Tibial nerve (tissue), 4 donors: ENCODE measurements around the gene ADK.

Source experiments
- CTCF ChIP-seq, 5 experiments: fragments of 200-600 bp in 3 of 5; fragments of 450-650 bp in 2 of 5; sonication (generic) in 3 of 5; IDR thresholded peaks; one replicate each; pipeline ENCODE4 v1.5.1; 2016 to 2019; ENCODE audit warnings: antibody characterized with exemption in 5 of 5, mild to moderate bottlenecking in 3 of 5, moderate library complexity in 2 of 5
- EP300 ChIP-seq, 2 donors: sonication (generic); formaldehyde crosslinking; IDR thresholded peaks; one replicate each; pipeline ENCODE4 v1.6.1; 2017; ENCODE audit warnings: antibody characterized with exemption in 2 of 2, mild to moderate bottlenecking in 1 of 2
- POLR2A ChIP-seq, 2 donors: fragments of 450-650 bp; IDR thresholded peaks; one replicate each; pipeline ENCODE4 v1.6.1; 2017; ENCODE audit warnings: antibody characterized with exemption in 2 of 2, mild to moderate bottlenecking in 2 of 2, moderate library complexity in 2 of 2

- TF ChIP-seq CTCF (IDR thresholded peaks at IDR 0.05) (no peak), POLR2A (IDR thresholded peaks at IDR 0.05) (no peak), EP300 (IDR thresholded peaks at IDR 0.05) (no peak)
Observed at GRCh38 chr10:74745449-74745848, 594.4 kb downstream of the ADK start.
